Cardiac muscle cell (in vitro differentiated cells and primary cell): ENCODE results near the gene ZNF415. TPM values are rescaled to one million over a fixed set of nuclear protein-coding genes. Genes with fewer than 3 reads are reported as not detected.
"Not testable (repeated sequence)": the region's sequence is repeated elsewhere in the genome, so short reads cannot be mapped to it uniquely, and the experiment has no call there.

Experiments used
- DNase-seq, 2 donors: peaks; one replicate each; pipeline versions ENCODE4 v3.0.0 to v3.0.0-alpha.2; 2010 to 2017; ENCODE audit warnings: low read depth in 1 of 2, low spot score in 1 of 2
- H3K27ac ChIP-seq: fragments of 200-600 bp; sonication (generic); 2 replicates; pipeline ENCODE4 v1.5.1; 2016
- H3K27me3 ChIP-seq: fragments of 200-600 bp; sonication (generic); 2 replicates; pipeline ENCODE4 v1.6.0; 2016; ENCODE audit warnings: control low read depth
- H3K36me3 ChIP-seq: fragments of 200-600 bp; sonication (generic); 2 replicates; pipeline ENCODE4 v1.5.1; 2016; ENCODE audit warnings: control low read depth
- H3K4me1 ChIP-seq: fragments of 200-600 bp; sonication (generic); 2 replicates; pipeline ENCODE4 v1.8.1; 2017; ENCODE audit warnings: low read depth, mild to moderate bottlenecking, mixed run types
- H3K4me3 ChIP-seq: fragments of 200-600 bp; sonication (generic); 2 replicates; pipeline ENCODE4 v1.5.1; 2016; ENCODE audit warnings: mild to moderate bottlenecking
- H3K9me3 ChIP-seq: fragments of 200-600 bp; sonication (generic); 2 replicates; pipeline ENCODE4 v1.5.1; 2017; ENCODE audit warnings: low read depth, mild to moderate bottlenecking, control low read depth
- polyA plus RNA-seq: library from polyadenylated mRNA; unstranded; fragments of >200 nt; fragmentation: Nextera tagmentation; extraction: Ambion mirVana; gene quantifications from 2 replicates; pipeline ENCODE4 v1.2.1, GENCODE V29; 2016
- total RNA-seq: library from RNA; depleted of rRNA; stranded (reverse); fragments of >200 nt; gene quantifications from 2 replicates; pipeline ENCODE4 v1.2.3, GENCODE V29; 2016
- TF ChIP-seq, protein P1 (sequence below): IDR thresholded peaks from 2 replicates; pipeline ENCODE4 v1.5.1; 2012; ENCODE audit warnings: low read depth, mild to moderate bottlenecking, low read length

Gene ZNF415
- total and polyA plus RNA-seq, 2 experiments from 2014 or later: 11.8 to 17.0 TPM

- H3K4me3 ChIP-seq: peak overlapping the region; percentile 86
- no peaks in the 10 kb centered on the region for H3K27me3 ChIP-seq
- H3K4me1 ChIP-seq: peaks cover 16% of the 10 kb centered on the region
- H3K36me3 ChIP-seq: no peaks in the 10 kb centered on the region
- peak in 1 of 2 donors; percentile 2 for DNase-seq
- no peaks in the 10 kb centered on the region for H3K9me3 ChIP-seq
- TF ChIP-seq, protein P1, sequence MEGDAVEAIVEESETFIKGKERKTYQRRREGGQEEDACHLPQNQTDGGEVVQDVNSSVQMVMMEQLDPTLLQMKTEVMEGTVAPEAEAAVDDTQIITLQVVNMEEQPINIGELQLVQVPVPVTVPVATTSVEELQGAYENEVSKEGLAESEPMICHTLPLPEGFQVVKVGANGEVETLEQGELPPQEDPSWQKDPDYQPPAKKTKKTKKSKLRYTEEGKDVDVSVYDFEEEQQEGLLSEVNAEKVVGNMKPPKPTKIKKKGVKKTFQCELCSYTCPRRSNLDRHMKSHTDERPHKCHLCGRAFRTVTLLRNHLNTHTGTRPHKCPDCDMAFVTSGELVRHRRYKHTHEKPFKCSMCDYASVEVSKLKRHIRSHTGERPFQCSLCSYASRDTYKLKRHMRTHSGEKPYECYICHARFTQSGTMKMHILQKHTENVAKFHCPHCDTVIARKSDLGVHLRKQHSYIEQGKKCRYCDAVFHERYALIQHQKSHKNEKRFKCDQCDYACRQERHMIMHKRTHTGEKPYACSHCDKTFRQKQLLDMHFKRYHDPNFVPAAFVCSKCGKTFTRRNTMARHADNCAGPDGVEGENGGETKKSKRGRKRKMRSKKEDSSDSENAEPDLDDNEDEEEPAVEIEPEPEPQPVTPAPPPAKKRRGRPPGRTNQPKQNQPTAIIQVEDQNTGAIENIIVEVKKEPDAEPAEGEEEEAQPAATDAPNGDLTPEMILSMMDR: no peak
- H3K27ac ChIP-seq: peak overlapping the region; percentile 36
Measured at GRCh38 chr19:53102206-53102755, 30.4 kb downstream of the ZNF415 start.

- DNase-seq: peak in 1 of 2 donors; percentile 6
- H3K27ac ChIP-seq: peak overlapping the region; percentile 36
Measured at GRCh38 chr19:53101518-53101917, 31.2 kb downstream of the ZNF415 start.

DNA sequence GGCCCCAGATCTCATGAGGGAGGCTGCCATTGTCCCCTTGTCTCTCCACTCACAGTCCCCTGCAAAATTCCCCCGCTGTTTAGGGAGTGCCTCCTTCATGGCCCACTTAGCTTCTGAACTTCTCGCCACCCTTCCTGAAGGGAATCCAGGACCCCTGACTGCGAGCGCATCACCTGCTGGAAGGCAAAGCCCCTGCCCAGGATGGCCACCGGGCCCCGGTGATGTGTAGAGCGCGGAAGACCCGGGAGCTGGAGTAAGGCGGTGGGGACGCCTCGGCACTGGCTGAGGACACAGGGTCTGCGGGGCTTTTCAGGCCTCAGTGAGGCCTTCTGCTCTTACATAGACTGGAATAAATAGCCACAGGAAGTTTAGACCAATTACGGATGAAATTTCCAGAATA is 34.1 kb downstream of the ZNF415 start:
- H3K27me3 ChIP-seq, DNase-seq, H3K9me3 ChIP-seq, H3K36me3 ChIP-seq, H3K4me3 ChIP-seq: not testable (repeated sequence)
- Histone ChIP-seq H3K27ac (peak overlapping the region; percentile 65), H3K4me1 (peaks cover 16% of the 10 kb centered on the region)

More at GRCh38 chr19:53101518-53101917, 31.2 kb downstream of the ZNF415 start:
- Histone ChIP-seq H3K27me3 (no peaks in the 10 kb centered on the region), H3K9me3 (no peaks in the 10 kb centered on the region), H3K4me1 (peaks cover 16% of the 10 kb centered on the region), H3K36me3 (no peaks in the 10 kb centered on the region), H3K4me3 (peak overlapping the region; percentile 86)
- TF ChIP-seq, protein P1: no peak

DNA sequence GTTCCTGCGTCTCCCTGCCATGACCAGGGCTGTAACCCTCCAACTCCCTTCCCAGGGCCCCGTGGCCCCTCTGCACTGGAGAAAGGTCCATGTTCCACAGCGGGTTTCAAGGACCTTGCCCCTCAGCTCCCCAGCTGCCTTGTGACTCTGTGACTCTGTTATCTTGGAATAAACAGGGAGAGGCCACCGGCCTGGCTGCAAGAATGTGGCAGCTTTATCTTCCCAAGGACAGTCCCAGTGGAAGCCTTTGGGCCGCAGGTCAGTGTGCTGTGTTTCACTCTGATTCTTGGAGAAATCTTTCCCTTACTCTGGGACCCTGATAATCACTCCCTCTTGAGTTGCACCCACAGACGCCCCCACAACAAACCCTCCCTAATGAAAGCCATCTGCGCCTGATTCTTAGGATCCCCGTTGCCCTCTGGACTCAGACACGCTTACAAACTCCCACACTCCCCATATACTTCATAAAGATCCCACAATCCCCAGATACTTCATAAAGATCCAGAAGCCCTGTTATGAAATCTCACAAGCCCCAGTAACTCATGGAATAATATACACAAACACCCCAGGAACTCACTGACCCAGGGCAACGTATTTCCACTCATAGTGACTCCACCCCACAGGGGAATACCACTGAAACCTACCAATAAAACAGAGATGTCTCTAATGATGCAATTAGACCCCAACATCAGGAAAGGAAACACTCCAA is 35.6 kb downstream of the ZNF415 start:
- not testable (repeated sequence) for DNase-seq, H3K36me3 ChIP-seq, H3K4me3 ChIP-seq, H3K9me3 ChIP-seq, H3K27me3 ChIP-seq
- H3K27ac ChIP-seq: peak overlapping the region; percentile 65
- H3K4me1 ChIP-seq: peaks cover 13% of the 10 kb centered on the region

DNA sequence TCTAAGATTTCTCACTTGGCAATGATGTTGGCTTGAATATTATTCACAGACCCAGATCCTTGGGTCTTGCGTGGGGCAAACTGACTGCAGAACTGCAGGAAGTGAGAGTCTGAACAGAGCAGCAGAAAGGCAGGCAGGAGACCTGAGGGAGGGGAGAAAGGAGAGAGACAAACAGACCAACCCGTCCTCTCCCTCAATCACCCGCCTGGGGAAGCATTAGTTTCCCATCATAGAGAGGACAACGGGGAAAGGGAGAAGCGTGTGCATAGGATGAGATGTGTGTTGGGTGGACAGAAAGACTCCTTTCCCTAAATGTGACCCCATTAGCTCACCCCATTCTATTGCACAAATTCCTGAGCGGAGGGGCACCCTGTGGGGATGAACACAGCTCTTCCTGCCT is 36.1 kb downstream of the ZNF415 start:
- not testable (repeated sequence) for DNase-seq, H3K36me3 ChIP-seq, H3K9me3 ChIP-seq, H3K27ac ChIP-seq, H3K4me1 ChIP-seq, H3K4me3 ChIP-seq, H3K27me3 ChIP-seq

GRCh38 chr19:53094754-53095575 is 37.7 kb downstream of the ZNF415 start:
- H3K27ac ChIP-seq: peak overlapping the region; percentile 49
- H3K36me3 ChIP-seq: peaks cover 9% of the 10 kb centered on the region
- TF ChIP-seq, protein P1: no peak
- no peaks in the 10 kb centered on the region for H3K9me3 ChIP-seq
- peaks cover 3% of the 10 kb centered on the region for H3K4me1 ChIP-seq
- peak in 1 of 2 donors; percentile 13 for DNase-seq
- H3K27me3 ChIP-seq: no peaks in the 10 kb centered on the region
- H3K4me3 ChIP-seq: no peak overlapping the region

- Histone ChIP-seq H3K9me3 (no peaks in the 10 kb centered on the region), H3K4me1 (peaks cover 3% of the 10 kb centered on the region), H3K27ac (no peak overlapping the region), H3K4me3 (no peak overlapping the region), H3K36me3 (peaks cover 19% of the 10 kb centered on the region), H3K27me3 (no peaks in the 10 kb centered on the region)
- TF ChIP-seq, protein P1: no peak
- no peak for DNase-seq
Measured at GRCh38 chr19:53092723-53093122, 40.0 kb downstream of the ZNF415 start.
